Mucosa of rectum (tissue), 2 donors: ENCODE results near the gene PDCD7.
"Not testable (repeated sequence)": the region's sequence is repeated elsewhere in the genome, so short reads cannot be mapped to it uniquely, and the experiment has no call there.

ENCODE experiments used
- H3K27ac ChIP-seq, 2 donors: one replicate each; pipeline ENCODE4 v1.7.0; 2013; ENCODE audit warnings: inconsistent platforms in 2 of 2, low read depth in 2 of 2, low read length in 2 of 2
- H3K27me3 ChIP-seq, 2 donors: one replicate each; pipeline ENCODE4 v1.7.0; 2013; ENCODE audit warnings: low read length in 2 of 2; ENCODE audit not compliant: control insufficient read depth in 2 of 2, insufficient read depth in 2 of 2
- H3K36me3 ChIP-seq, 2 donors: one replicate each; pipeline ENCODE4 v1.7.0; 2013; ENCODE audit warnings: low read length in 2 of 2; ENCODE audit not compliant: control insufficient read depth in 2 of 2, insufficient read depth in 2 of 2
- H3K4me1 ChIP-seq, 2 donors: one replicate each; pipeline ENCODE4 v1.7.0; 2013; ENCODE audit warnings: low read length in 2 of 2, mild to moderate bottlenecking in 1 of 2; ENCODE audit not compliant: control insufficient read depth in 2 of 2, insufficient read depth in 2 of 2
- H3K4me3 ChIP-seq, 2 donors: one replicate each; pipeline ENCODE4 v1.7.0; 2013; ENCODE audit warnings: low read length in 2 of 2
- H3K9ac ChIP-seq, 2 donors: one replicate each; pipeline ENCODE4 v1.7.0; 2013; ENCODE audit warnings: low read length in 2 of 2, low read depth in 1 of 2, mild to moderate bottlenecking in 1 of 2
- H3K9me3 ChIP-seq, 2 donors: one replicate each; pipeline ENCODE4 v1.7.0; 2013; ENCODE audit warnings: low read length in 2 of 2; ENCODE audit not compliant: control insufficient read depth in 2 of 2
- donor health status: healthy.
- donor health status: Normal muscosa, but diverticular disease.

PDCD7 gene

GRCh38 chr15:65076486-65077290 lies 56.9 kb downstream of the PDCD7 start, which contains the start of gene KBTBD13:
Gene KBTBD13, plus strand, starts transcription at chr15:65076746. Its CDS starts 70 bp downstream, at chr15:65076816.
- H3K4me3 ChIP-seq = no peak within 1 kb of the TSS
- H3K27ac ChIP-seq = no peak within 1 kb of the TSS
- peaks cover 9 to 10% of the 10 kb centered on the region in 2 donors for H3K4me1 ChIP-seq

GRCh38 chr15:65075607-65076395 lies 57.8 kb downstream of the PDCD7 start:
- not testable (repeated sequence) for H3K36me3 ChIP-seq, H3K27me3 ChIP-seq, H3K9me3 ChIP-seq, H3K9ac ChIP-seq, H3K4me3 ChIP-seq, H3K27ac ChIP-seq
- peaks cover 8 to 12% of the 10 kb centered on the region in 2 donors for H3K4me1 ChIP-seq

More at GRCh38 chr15:65076486-65077290, 56.9 kb downstream of the PDCD7 start, which contains the start of gene KBTBD13:
- Histone ChIP-seq H3K9me3 (no peaks in the 10 kb centered on the region), H3K27me3 (no peaks in the 10 kb centered on the region), H3K36me3 (no peaks in the 10 kb centered on the region), H3K9ac (no peak within 1 kb of the TSS)

- H3K27ac ChIP-seq, H3K27me3 ChIP-seq, H3K4me3 ChIP-seq, H3K36me3 ChIP-seq, H3K9ac ChIP-seq, H3K9me3 ChIP-seq: not testable (repeated sequence)
- peaks cover 8 to 15% of the 10 kb centered on the region in 2 donors for H3K4me1 ChIP-seq
Measured at GRCh38 chr15:65074946-65075345, 58.7 kb downstream of the PDCD7 start.

GRCh38 chr15:65072617-65073016 lies 61.0 kb downstream of the PDCD7 start:
- H3K36me3 ChIP-seq = no peaks in the 10 kb centered on the region
- peaks cover 9 to 11% of the 10 kb centered on the region in 2 donors for H3K4me1 ChIP-seq
- H3K27ac ChIP-seq = no peak overlapping the region
- no peak overlapping the region for H3K9ac ChIP-seq
- no peaks in the 10 kb centered on the region for H3K9me3 ChIP-seq
- H3K27me3 ChIP-seq = no peaks in the 10 kb centered on the region
- H3K4me3 ChIP-seq = no peak overlapping the region

- Histone ChIP-seq H3K27me3 (peaks cover 5% of the 10 kb centered on the region in 2 donors), H3K4me1 (peaks cover 9 to 10% of the 10 kb centered on the region in 2 donors), H3K4me3 (no peak overlapping the region), H3K27ac (no peak overlapping the region), H3K9me3 (no peaks in the 10 kb centered on the region), H3K9ac (no peak overlapping the region), H3K36me3 (no peaks in the 10 kb centered on the region)
Measured at GRCh38 chr15:65072027-65072426, 61.6 kb downstream of the PDCD7 start.

- Histone ChIP-seq H3K27ac (peak overlapping the region; percentile 42 to 61), H3K9me3 (no peaks in the 10 kb centered on the region), H3K27me3 (peaks cover 7 to 10% of the 10 kb centered on the region in 2 donors), H3K4me3 (no peak overlapping the region), H3K9ac (no peak overlapping the region), H3K4me1 (peaks cover 9 to 10% of the 10 kb centered on the region in 2 donors), H3K36me3 (no peaks in the 10 kb centered on the region)
Measured at GRCh38 chr15:65071381-65071811, 62.2 kb downstream of the PDCD7 start.

- H3K4me1 ChIP-seq = peaks cover 9 to 10% of the 10 kb centered on the region in 2 donors
- H3K27me3 ChIP-seq = peaks cover 10 to 13% of the 10 kb centered on the region in 2 donors
- peak overlapping the region; percentile 40 to 52 for H3K27ac ChIP-seq
- H3K9ac ChIP-seq = no peak overlapping the region
- H3K36me3 ChIP-seq = no peaks in the 10 kb centered on the region
- H3K4me3 ChIP-seq = no peak overlapping the region
- no peaks in the 10 kb centered on the region for H3K9me3 ChIP-seq
Measured at GRCh38 chr15:65069779-65070546, 63.6 kb downstream of the PDCD7 start.

- no peak overlapping the region for H3K4me3 ChIP-seq
- peaks cover 10 to 13% of the 10 kb centered on the region in 2 donors for H3K27me3 ChIP-seq
- no peaks in the 10 kb centered on the region for H3K9me3 ChIP-seq
- peaks cover 9 to 10% of the 10 kb centered on the region in 2 donors for H3K4me1 ChIP-seq
- H3K9ac ChIP-seq = no peak overlapping the region
- peak overlapping the region in 1 of 2 donors; percentile 74 for H3K27ac ChIP-seq
- H3K36me3 ChIP-seq = no peaks in the 10 kb centered on the region
Measured at GRCh38 chr15:65069179-65069578, 64.4 kb downstream of the PDCD7 start.

GRCh38 chr15:65068403-65068788 lies 65.2 kb downstream of the PDCD7 start:
- Histone ChIP-seq H3K27me3 (peaks cover 10 to 13% of the 10 kb centered on the region in 2 donors), H3K36me3 (no peaks in the 10 kb centered on the region), H3K9ac (peak overlapping the region in 1 of 2 donors; percentile 63), H3K9me3 (no peaks in the 10 kb centered on the region), H3K4me3 (peak overlapping the region in 1 of 2 donors; percentile 55), H3K4me1 (peaks cover 10% of the 10 kb centered on the region in 2 donors), H3K27ac (peak overlapping the region; percentile 59 to 74)
